Measurements from ENCODE around the gene DOCK6. TPM values are rescaled to one million over a fixed set of nuclear protein-coding genes. Genes with fewer than 3 reads are reported as not detected.
A peak's percentile ranks its signal among the peaks of the same experiment; 100 is the strongest.

Gene DOCK6
- total RNA-seq, 2 experiments from 2014 or later, result 0.13 to 0.76 TPM

DNA sequence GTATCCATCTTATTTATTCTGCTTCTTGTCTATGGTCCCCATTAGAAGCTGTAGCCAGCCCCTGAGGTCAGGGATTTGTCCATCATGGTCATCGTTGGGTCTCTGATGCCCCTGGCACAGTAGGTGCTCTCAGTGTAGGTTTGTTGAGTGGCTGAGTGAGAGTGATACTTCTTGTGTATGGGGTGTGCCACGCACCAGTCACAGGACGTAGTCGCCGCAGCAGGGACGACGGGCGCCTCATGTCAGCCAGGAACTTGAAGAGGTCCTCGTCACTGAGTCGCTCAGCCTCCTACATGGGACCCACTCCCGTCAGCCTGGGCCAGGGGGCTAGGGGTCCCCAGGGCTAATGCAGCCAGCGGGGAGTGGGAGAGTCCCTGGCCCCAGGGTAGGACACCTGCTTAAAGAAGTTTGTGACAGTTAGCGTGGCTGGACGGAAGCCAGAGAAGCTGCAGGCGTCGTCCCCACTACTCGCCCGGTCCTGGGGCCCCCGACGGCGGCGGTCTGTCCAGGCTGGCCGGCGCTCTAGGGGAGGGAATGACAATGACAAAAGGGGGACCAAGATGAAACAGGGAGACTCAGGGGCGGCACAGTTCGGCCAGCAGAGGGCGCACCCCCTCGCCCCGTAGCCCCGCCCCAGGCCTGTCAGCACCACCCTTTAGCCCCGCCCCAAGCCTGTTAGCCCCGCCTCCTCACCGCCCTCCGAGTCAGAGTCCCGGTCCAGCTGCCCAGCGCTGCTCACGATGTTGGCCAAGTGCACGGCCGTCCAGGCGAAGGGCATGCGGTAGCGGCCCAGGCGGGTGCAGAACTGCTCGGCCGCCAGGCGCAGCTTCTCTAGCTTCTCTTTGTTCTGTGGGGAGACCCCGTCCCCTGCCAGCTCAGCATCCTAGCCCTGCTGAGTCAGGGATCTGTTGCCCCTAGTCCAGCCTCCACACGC lies 19.2 kb downstream of the DOCK6 start:
- Mint-ChIP-seq H3K27ac (no peak overlapping the region), H3K4me1 (ENCODE audit: low read depth) (peaks cover 5% of the 10 kb centered on the region), H3K36me3 (ENCODE audit: low read depth) (no peaks in the 10 kb centered on the region), H3K4me3 (no peak overlapping the region), H3K9me3 (ENCODE audit: insufficient read depth) (peaks cover 5% of the 10 kb centered on the region), H3K27me3 (ENCODE audit: low read depth) (peaks cover 16% of the 10 kb centered on the region)
- POLR2A ChIA-PET, result no interaction called here
- DNase-seq, result peak; percentile 88
- CTCF ChIA-PET, result interaction anchor here (0.7 to 1.6 kb wide), 5 partner anchors 12 to 180 kb away, joined by 3 to 5 read pairs (median 3); partner anchors contain the start of gene SWSAP1
- ATAC-seq, result peak; percentile 96

DNA sequence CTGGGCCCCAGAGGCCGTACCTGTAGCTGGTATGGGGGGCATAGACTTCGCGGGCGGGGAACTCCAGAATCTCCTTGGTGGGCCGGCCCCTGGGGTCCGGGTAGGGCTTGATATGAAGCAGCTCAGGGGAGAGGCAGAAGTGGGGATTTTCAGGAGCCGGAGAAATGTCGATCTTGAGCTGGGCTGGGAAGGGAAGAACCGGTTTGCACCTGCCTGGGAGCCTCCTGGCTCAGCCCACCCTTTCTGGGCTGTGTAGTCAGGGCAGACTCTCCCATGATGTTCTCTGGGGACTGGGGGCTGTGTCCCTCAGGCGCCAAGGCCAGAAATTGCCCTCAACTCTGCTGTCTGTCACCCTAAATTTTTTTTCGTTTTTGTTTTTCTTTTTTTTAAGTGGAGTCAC lies 20.3 kb downstream of the DOCK6 start:
- ChIA-PET CTCF (interaction anchor here (1.0 kb wide), 1 partner anchor 141 kb away, joined by 3 read pairs; no protein-coding TSS in a partner anchor), POLR2A (no interaction called here)
- ATAC-seq (no peak), DNase-seq (no peak)
- H3K9me3 Mint-ChIP-seq (ENCODE audit: insufficient read depth), result peaks cover 5% of the 10 kb centered on the region
- peaks cover 5% of the 10 kb centered on the region for H3K4me1 Mint-ChIP-seq (ENCODE audit: low read depth)
- H3K4me3 Mint-ChIP-seq, result no peak overlapping the region
- peaks cover 16% of the 10 kb centered on the region for H3K27me3 Mint-ChIP-seq (ENCODE audit: low read depth)
- no peak overlapping the region for H3K27ac Mint-ChIP-seq
- no peaks in the 10 kb centered on the region for H3K36me3 Mint-ChIP-seq (ENCODE audit: low read depth)

DNA sequence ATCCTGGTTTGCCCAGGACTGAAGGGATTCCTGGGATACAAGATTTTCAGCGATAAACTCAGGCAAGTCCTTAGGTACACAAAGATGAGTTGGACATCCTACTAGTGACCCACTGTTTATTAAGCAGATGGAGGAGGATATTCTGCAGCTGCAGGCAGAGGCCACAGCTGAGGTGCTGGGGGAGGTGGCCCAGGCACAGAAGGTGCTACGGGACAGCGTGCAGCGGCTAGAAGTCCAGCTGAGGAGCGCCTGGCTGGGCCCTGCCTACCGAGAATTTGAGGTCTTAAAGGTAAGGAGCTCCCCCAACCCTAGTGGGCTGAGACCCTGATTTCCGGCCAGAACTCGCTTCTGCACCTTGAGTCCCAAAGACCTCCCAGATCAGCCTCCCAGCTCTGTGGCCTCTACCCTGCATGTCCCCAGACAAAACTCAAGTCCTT lies 22.3 kb downstream of the DOCK6 start:
- Mint-ChIP-seq H3K27ac (no peak overlapping the region), H3K36me3 (ENCODE audit: low read depth) (no peaks in the 10 kb centered on the region), H3K27me3 (ENCODE audit: low read depth) (peaks cover 8% of the 10 kb centered on the region), H3K9me3 (ENCODE audit: insufficient read depth) (peaks cover 5% of the 10 kb centered on the region), H3K4me3 (no peak overlapping the region), H3K4me1 (ENCODE audit: low read depth) (peaks cover 5% of the 10 kb centered on the region)
- ATAC-seq (no peak), DNase-seq (no peak)
- ChIA-PET CTCF (no interaction called here), POLR2A (no interaction called here)

DNA sequence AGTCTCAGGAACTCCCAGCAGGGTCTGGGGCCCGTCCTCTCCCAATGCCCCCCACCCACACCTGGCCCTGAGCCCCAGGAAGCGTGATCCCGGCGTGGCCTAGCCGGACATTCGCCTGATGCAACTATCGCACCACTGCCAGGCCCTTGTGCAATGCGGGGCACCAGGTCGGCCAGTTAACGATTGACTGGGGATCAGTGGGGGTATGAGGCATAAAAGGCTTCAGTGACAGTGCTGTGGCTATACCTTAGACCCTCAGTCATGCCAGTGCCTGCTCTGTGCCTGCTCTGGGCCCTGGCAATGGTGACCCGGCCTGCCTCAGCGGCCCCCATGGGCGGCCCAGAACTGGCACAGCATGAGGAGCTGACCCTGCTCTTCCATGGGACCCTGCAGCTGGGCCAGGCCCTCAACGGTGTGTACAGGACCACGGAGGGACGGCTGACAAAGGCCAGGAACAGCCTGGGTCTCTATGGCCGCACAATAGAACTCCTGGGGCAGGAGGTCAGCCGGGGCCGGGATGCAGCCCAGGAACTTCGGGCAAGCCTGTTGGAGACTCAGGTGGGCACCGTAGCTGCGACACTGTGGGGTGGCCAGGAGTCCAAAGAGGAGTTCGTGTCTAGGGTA lies 22.8 kb downstream of the DOCK6 start, which contains the start of gene ANGPTL8:
TSS of gene ANGPTL8 (plus strand) at position 243 of the 624 bp plus-strand sequence. CDS start at position 262, 19 bp downstream.
- no peak within 1 kb of the TSS for H3K4me3 Mint-ChIP-seq
- CTCF ChIA-PET, result no interaction called here

DNA sequence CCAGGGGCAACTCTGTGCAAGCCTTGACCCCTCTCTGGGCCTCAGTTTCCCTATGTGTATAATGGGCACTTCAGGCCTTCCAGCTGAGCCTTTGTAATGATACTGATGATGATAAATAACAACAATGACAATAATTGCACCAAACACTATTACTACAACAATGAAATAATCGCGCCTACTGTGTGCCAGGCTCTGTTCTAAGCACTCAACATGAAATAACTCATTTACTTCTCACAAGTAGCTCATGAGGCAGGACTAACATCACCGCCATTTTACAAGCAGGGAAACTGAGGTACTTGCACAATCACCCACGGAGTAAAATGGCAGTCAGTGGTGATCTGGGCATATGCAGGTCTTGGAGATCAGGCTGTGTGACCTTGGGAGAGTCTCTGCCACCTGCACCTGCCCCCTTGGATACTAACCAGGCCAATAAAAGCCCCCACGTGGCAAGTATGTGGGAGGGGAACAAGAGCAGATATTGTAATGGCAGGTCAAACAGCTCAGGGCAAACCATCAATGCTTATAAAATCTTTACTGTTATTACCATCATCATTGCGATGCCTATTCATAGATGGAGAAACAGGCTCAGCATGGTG lies 23.4 kb downstream of the DOCK6 start:
- H3K27me3 Mint-ChIP-seq (ENCODE audit: low read depth), result peaks cover 7% of the 10 kb centered on the region
- H3K4me3 Mint-ChIP-seq, result no peak overlapping the region
- peaks cover 5% of the 10 kb centered on the region for H3K9me3 Mint-ChIP-seq (ENCODE audit: insufficient read depth)
- ATAC-seq (no peak), DNase-seq (no peak)
- ChIA-PET POLR2A (no interaction called here), CTCF (no interaction called here)
- H3K36me3 Mint-ChIP-seq (ENCODE audit: low read depth), result no peaks in the 10 kb centered on the region
- no peak overlapping the region for H3K27ac Mint-ChIP-seq
- H3K4me1 Mint-ChIP-seq (ENCODE audit: low read depth), result peaks cover 5% of the 10 kb centered on the region

More for the DNA sequence above, 22.8 kb downstream of the DOCK6 start, which contains the start of gene ANGPTL8:
- Mint-ChIP-seq H3K27ac (no peak within 1 kb of the TSS), H3K9me3 (ENCODE audit: insufficient read depth) (peaks cover 5% of the 10 kb centered on the region), H3K4me1 (ENCODE audit: low read depth) (peaks cover 5% of the 10 kb centered on the region), H3K27me3 (ENCODE audit: low read depth) (peaks cover 7% of the 10 kb centered on the region), H3K36me3 (ENCODE audit: low read depth) (no peaks in the 10 kb centered on the region)
- DNase-seq (no peak), ATAC-seq (no peak)
- POLR2A ChIA-PET, result no interaction called here

DNA sequence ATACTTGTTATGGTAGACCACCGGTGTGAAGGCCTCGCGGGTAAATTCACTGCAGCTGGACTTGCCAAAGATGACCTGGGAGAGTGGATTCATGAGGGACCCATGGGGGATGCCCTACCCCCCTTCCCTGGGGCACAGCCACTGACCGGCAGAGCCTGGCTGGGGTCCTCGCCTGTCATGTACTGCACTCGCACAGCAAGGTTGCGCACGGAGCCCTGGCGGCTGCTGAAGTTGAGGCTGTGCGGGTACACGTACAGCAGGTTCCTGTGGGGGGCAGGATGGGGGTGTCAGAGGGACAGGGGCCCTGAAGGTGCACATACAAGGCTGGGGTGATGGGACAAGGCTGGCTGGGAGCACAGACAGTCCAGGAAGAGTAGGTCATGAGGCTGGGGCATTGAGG lies 24.3 kb downstream of the DOCK6 start:
- Mint-ChIP-seq H3K9me3 (ENCODE audit: insufficient read depth) (peaks cover 5% of the 10 kb centered on the region), H3K36me3 (ENCODE audit: low read depth) (no peaks in the 10 kb centered on the region), H3K4me1 (ENCODE audit: low read depth) (peaks cover under 1% of the 10 kb centered on the region), H3K27me3 (ENCODE audit: low read depth) (peaks cover 3% of the 10 kb centered on the region), H3K27ac (no peak overlapping the region), H3K4me3 (no peak overlapping the region)
- CTCF ChIA-PET, result no interaction called here
- POLR2A ChIA-PET, result no interaction called here
- ATAC-seq (no peak), DNase-seq (no peak)

DNA sequence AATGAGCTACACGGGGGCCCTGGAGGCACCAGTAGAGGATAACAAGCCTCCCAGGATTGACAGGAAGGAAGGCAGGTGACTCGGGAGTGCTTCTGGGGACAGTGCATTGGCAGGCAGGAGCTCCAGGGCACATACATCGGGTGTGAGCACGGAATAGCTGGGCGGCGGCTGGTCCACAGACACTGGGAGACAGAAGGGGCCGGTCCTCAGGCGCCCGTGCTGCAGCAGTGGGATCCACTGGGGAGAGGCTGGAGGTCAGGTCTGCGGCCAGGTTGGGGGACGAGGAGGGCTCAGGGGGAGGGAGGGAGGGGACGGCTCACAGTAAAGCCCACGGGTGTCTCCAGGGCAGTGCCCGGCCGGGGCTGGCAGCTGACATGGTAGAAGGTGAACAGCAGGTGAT lies 25.0 kb downstream of the DOCK6 start:
- Mint-ChIP-seq H3K27ac (no peak overlapping the region), H3K9me3 (ENCODE audit: insufficient read depth) (peaks cover 5% of the 10 kb centered on the region), H3K27me3 (ENCODE audit: low read depth) (no peaks in the 10 kb centered on the region), H3K36me3 (ENCODE audit: low read depth) (no peaks in the 10 kb centered on the region), H3K4me1 (ENCODE audit: low read depth) (peaks cover 4% of the 10 kb centered on the region), H3K4me3 (no peak overlapping the region)
- ChIA-PET POLR2A (no interaction called here), CTCF (no interaction called here)
- no peak for DNase-seq
- no peak for ATAC-seq

DNA sequence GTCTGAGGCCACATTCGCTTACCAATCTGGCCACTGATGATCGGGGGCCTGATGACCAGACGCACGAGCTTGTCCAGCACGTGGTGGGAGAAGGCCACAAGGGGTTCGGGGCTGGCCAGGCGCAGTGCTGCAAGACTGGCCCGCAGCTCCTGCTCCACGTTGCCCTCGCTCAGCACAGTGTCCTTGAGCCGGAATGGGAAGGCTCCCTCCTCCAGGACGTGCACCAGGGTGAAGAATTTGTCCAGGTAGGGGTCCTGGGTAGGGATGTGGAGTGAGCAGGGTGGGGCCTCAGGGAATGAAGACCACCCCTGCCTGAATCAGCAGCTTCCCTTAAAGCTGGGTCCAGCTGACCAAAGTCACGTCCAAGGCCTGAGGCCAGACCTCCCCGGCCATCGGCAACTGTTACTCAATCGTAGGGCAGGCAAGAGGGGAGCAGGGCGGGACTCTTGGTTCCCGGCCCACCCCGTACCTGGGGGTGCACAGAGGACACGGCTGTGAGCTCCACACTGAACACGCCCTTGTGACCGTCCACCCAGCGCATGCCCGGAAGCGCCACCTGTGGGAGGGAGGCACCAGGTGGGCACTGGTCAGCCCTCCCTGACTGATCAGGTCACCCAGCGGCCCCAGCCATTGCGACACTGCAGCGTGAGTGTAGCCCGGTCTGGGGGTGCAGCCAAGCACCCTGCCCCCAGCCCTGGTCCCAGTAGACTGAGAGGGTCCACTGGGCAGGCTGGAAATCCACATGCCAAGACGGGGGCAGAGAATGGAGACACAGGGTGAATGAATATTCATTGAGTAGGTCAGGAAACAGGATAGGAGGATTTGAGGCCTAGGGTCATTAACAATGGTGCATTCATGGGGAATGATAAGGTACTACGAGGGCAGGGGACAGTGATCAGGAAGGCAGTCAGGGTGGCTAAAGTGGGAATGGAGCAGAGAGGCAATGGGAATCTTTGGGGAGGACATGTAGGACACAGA lies 25.7 kb downstream of the DOCK6 start:
- CTCF ChIA-PET, result no interaction called here

DNA sequence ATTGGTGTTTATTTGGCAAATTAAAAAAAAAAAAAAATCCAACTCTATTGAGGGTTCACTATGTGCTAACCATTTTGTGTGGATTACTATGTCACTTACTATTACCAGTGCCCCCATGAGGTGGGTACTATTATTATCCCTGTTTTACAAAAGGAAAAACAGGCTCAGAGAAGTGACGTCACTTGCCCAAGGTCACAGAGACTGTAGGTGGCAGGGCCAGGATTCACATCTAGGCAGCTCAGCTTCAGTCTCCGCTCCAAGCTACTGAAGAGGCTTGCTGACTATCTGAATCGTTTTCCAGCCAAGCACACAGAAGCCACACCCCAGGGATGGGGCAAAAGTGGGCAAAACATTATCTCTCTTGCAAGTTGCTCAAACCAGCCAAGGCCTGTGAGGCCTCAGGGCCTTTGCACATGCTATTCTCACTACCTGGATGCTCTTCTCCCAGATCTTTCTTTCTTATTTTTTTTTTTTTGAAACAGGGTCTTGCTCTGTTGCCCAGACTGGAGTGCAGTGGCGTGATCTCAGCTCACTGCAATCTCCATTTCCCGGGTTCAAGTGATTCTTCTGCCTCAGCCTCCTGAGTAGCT lies 27.7 kb downstream of the DOCK6 start:
- peaks cover 5% of the 10 kb centered on the region for H3K9me3 Mint-ChIP-seq (ENCODE audit: insufficient read depth)
- no peak overlapping the region for H3K4me3 Mint-ChIP-seq
- H3K27me3 Mint-ChIP-seq (ENCODE audit: low read depth), result no peaks in the 10 kb centered on the region
- ChIA-PET CTCF (no interaction called here), POLR2A (no interaction called here)
- DNase-seq (no peak), ATAC-seq (no peak)
- H3K36me3 Mint-ChIP-seq (ENCODE audit: low read depth), result no peaks in the 10 kb centered on the region
- no peak overlapping the region for H3K27ac Mint-ChIP-seq
- H3K4me1 Mint-ChIP-seq (ENCODE audit: low read depth), result peaks cover 4% of the 10 kb centered on the region

More for the DNA sequence above, 25.7 kb downstream of the DOCK6 start:
- no peaks in the 10 kb centered on the region for H3K36me3 Mint-ChIP-seq (ENCODE audit: low read depth)
- no peaks in the 10 kb centered on the region for H3K27me3 Mint-ChIP-seq (ENCODE audit: low read depth)
- no peak overlapping the region for H3K4me3 Mint-ChIP-seq
- DNase-seq (no peak), ATAC-seq (no peak)
- POLR2A ChIA-PET, result no interaction called here
- peak overlapping the region; percentile 25 for H3K27ac Mint-ChIP-seq
- peaks cover 5% of the 10 kb centered on the region for H3K9me3 Mint-ChIP-seq (ENCODE audit: insufficient read depth)
- peaks cover 4% of the 10 kb centered on the region for H3K4me1 Mint-ChIP-seq (ENCODE audit: low read depth)

DNA sequence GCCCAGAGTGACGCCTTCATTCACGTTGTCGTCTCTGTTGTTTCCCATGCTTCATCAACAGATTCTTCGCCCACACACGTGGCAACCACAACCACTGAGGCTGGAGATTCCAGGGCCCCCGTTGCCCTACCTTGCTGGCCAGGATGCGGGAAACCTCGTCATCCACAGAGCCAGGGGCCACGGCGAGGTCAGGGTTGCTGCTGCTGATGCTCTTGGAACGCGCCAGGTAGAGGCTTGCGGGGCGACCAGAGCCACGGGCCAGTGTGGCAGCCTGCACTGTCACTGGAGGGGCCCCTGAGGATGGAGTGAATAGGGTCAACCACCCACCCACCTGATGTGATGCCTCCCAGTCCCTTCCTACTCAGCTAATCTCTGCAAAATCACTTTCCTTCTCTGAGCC lies 29.3 kb downstream of the DOCK6 start:
- ATAC-seq (no peak), DNase-seq (no peak)
- no peaks in the 10 kb centered on the region for H3K27me3 Mint-ChIP-seq (ENCODE audit: low read depth)
- no peak overlapping the region for H3K4me3 Mint-ChIP-seq
- H3K36me3 Mint-ChIP-seq (ENCODE audit: low read depth), result no peaks in the 10 kb centered on the region
- H3K4me1 Mint-ChIP-seq (ENCODE audit: low read depth), result peaks cover 4% of the 10 kb centered on the region
- no peak overlapping the region for H3K27ac Mint-ChIP-seq
- ChIA-PET POLR2A (no interaction called here), CTCF (no interaction called here)
- no peaks in the 10 kb centered on the region for H3K9me3 Mint-ChIP-seq (ENCODE audit: insufficient read depth)

DNA sequence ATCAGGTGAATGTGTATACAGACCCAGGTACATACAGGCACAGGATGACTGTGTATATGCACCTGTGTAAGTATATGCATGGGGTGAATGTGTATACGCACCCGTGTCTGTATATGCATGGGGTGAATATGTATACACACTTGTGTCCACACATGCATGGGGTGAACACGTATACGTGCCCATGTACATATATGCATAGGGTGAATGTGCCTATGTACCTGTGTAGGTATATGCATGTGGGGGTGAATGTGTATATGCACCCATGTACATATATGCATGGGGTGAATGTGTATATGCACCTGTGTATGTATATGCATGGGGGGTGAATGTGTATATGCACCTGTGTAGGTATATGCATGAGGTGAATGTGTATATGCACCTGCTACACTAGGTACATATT lies 29.8 kb downstream of the DOCK6 start:
- ChIA-PET CTCF (no interaction called here), POLR2A (no interaction called here)
- Mint-ChIP-seq H3K4me1 (ENCODE audit: low read depth) (peaks cover 4% of the 10 kb centered on the region), H3K9me3 (ENCODE audit: insufficient read depth) (no peaks in the 10 kb centered on the region), H3K27ac (no peak overlapping the region), H3K4me3 (no peak overlapping the region), H3K27me3 (ENCODE audit: low read depth) (no peaks in the 10 kb centered on the region), H3K36me3 (ENCODE audit: low read depth) (no peaks in the 10 kb centered on the region)
- DNase-seq, result no peak
- no peak for ATAC-seq
